HEK293 (cell line): ENCODE measurements around the gene CAV1.
A peak's percentile ranks its signal among the peaks of the same experiment; 100 is the strongest.

Source experiments
- ELK4 ChIP-seq: IDR thresholded peaks from 2 replicates; pipeline ENCODE4 v1.6.1; 2011; ENCODE audit warnings: mild to moderate bottlenecking, low read depth, low read length, borderline replicate concordance
- HIC1 ChIP-seq: fragments of 450-650 bp; formaldehyde crosslinking; IDR thresholded peaks from 2 replicates; pipeline ENCODE4 v1.5.1; 2016; ENCODE audit warnings: missing biosample characterization, missing genetic modification characterization
- MYNN ChIP-seq: fragments of 450-650 bp; formaldehyde crosslinking; IDR thresholded peaks from 2 replicates; pipeline ENCODE4 v1.5.1; 2016; ENCODE audit warnings: missing biosample characterization, missing genetic modification characterization, borderline replicate concordance
- PRDM1 ChIP-seq: fragments of 450-650 bp; formaldehyde crosslinking; IDR thresholded peaks from 2 replicates; pipeline ENCODE4; 2016; ENCODE audit warnings: missing biosample characterization, missing genetic modification characterization
- PRDM4 ChIP-seq: fragments of 450-650 bp; formaldehyde crosslinking; IDR thresholded peaks from 2 replicates; pipeline ENCODE4 v1.5.1; 2017; ENCODE audit warnings: missing biosample characterization, missing genetic modification characterization
- SALL2 ChIP-seq: fragments of 450-650 bp; formaldehyde crosslinking; IDR thresholded peaks from 2 replicates; pipeline ENCODE4 v1.5.0; 2017; ENCODE audit warnings: missing biosample characterization, mild to moderate bottlenecking, missing genetic modification characterization, borderline replicate concordance
- SETDB1 ChIP-seq: IDR thresholded peaks from one replicate; pipeline ENCODE4 v1.6.1; 2017; ENCODE audit warnings: mild to moderate bottlenecking, low read length, moderate library complexity, mixed read lengths; ENCODE audit not compliant: insufficient read length
- SP3 ChIP-seq: fragments of 450-650 bp; formaldehyde crosslinking; IDR thresholded peaks from 2 replicates; pipeline ENCODE4 v1.5.1; 2016; ENCODE audit warnings: missing biosample characterization, missing genetic modification characterization
- TRIM28 ChIP-seq: IDR thresholded peaks from 2 replicates; pipeline ENCODE4 v1.6.1; 2011; ENCODE audit warnings: low read length, control low read depth, borderline replicate concordance
- ZBTB1 ChIP-seq: fragments of 450-650 bp; formaldehyde crosslinking; IDR thresholded peaks from 2 replicates; pipeline ENCODE4 v1.5.1; 2016; ENCODE audit warnings: missing biosample characterization, missing genetic modification characterization
- ZBTB26 ChIP-seq: fragments of 450-650 bp; formaldehyde crosslinking; optimal IDR thresholded peaks from 2 replicates; pipeline ENCODE3; 2016; ENCODE audit warnings: missing biosample characterization, mild to moderate bottlenecking, missing genetic modification characterization
- ZBTB8A ChIP-seq: fragments of 450-650 bp; formaldehyde crosslinking; IDR thresholded peaks from 2 replicates; pipeline ENCODE4 v1.5.1; 2016; ENCODE audit warnings: missing biosample characterization, missing genetic modification characterization
- ZEB2 ChIP-seq: fragments of 450-650 bp; formaldehyde crosslinking; IDR thresholded peaks from 2 replicates; pipeline ENCODE4 v1.5.1; 2016; ENCODE audit warnings: missing biosample characterization, missing genetic modification characterization
- ZIC2 ChIP-seq: fragments of 450-650 bp; formaldehyde crosslinking; IDR thresholded peaks from 2 replicates; pipeline ENCODE4 v1.5.1; 2016; ENCODE audit warnings: missing biosample characterization, missing genetic modification characterization
- ZNF10 ChIP-seq: fragments of 450-650 bp; formaldehyde crosslinking; IDR thresholded peaks from 2 replicates; pipeline ENCODE4 v1.5.1; 2017; ENCODE audit warnings: missing biosample characterization, missing genetic modification characterization
- ZNF157 ChIP-seq: fragments of 450-650 bp; formaldehyde crosslinking; IDR thresholded peaks from 2 replicates; pipeline ENCODE4 v1.5.1; 2016; ENCODE audit warnings: missing biosample characterization, missing genetic modification characterization
- ZNF174 ChIP-seq: fragments of 450-650 bp; formaldehyde crosslinking; IDR thresholded peaks from 2 replicates; pipeline ENCODE4 v1.5.0; 2017; ENCODE audit warnings: missing biosample characterization, mild to moderate bottlenecking, missing genetic modification characterization
- ZNF2 ChIP-seq: fragments of 450-650 bp; formaldehyde crosslinking; IDR thresholded peaks from 2 replicates; pipeline ENCODE4 v1.5.1; 2016; ENCODE audit warnings: missing biosample characterization, missing genetic modification characterization
- ZNF24 ChIP-seq: fragments of 450-650 bp; formaldehyde crosslinking; IDR thresholded peaks from 2 replicates; pipeline ENCODE4 v1.5.1; 2016; ENCODE audit warnings: missing biosample characterization, missing genetic modification characterization
- ZNF280C ChIP-seq: fragments of 450-650 bp; formaldehyde crosslinking; IDR thresholded peaks from 2 replicates; pipeline ENCODE4 v1.5.1; 2016; ENCODE audit warnings: missing biosample characterization, missing genetic modification characterization
- ZNF311 ChIP-seq: fragments of 450-650 bp; formaldehyde crosslinking; IDR thresholded peaks from 2 replicates; pipeline ENCODE4 v1.5.1; 2017; ENCODE audit warnings: missing biosample characterization, missing genetic modification characterization, borderline replicate concordance
- ZNF366 ChIP-seq: fragments of 450-650 bp; formaldehyde crosslinking; conservative IDR thresholded peaks from 2 replicates; pipeline ENCODE4 v1.5.1; 2016; ENCODE audit warnings: missing biosample characterization, missing genetic modification characterization
- ZNF529 ChIP-seq: fragments of 450-650 bp; formaldehyde crosslinking; IDR thresholded peaks from 2 replicates; pipeline ENCODE4 v1.5.1; 2017; ENCODE audit warnings: missing genetic modification characterization, missing biosample characterization; ENCODE audit not compliant: insufficient replicate concordance
- ZNF654 ChIP-seq: fragments of 450-650 bp; formaldehyde crosslinking; IDR thresholded peaks from 2 replicates; pipeline ENCODE4 v1.5.1; 2016; ENCODE audit warnings: low read depth, missing biosample characterization, missing genetic modification characterization
- ZNF664 ChIP-seq: fragments of 450-650 bp; formaldehyde crosslinking; IDR thresholded peaks from 2 replicates; pipeline ENCODE4 v1.5.1; 2016; ENCODE audit warnings: missing biosample characterization, missing genetic modification characterization
- ZNF670 ChIP-seq: fragments of 450-650 bp; formaldehyde crosslinking; IDR thresholded peaks from 2 replicates; pipeline ENCODE4 v1.5.1; 2016; ENCODE audit warnings: missing biosample characterization, missing genetic modification characterization, low read depth
- ZNF785 ChIP-seq: fragments of 450-650 bp; formaldehyde crosslinking; IDR thresholded peaks from 2 replicates; pipeline ENCODE4 v1.5.1; 2016; ENCODE audit warnings: missing biosample characterization, missing genetic modification characterization
- ZXDB ChIP-seq: fragments of 450-650 bp; formaldehyde crosslinking; IDR thresholded peaks from 2 replicates; pipeline ENCODE4 v1.5.1; 2016; ENCODE audit warnings: missing biosample characterization, missing genetic modification characterization

The CAV1 gene

GRCh38 chr7:116560021-116560970 lies 35.5 kb downstream of the CAV1 start (continued):
- TF ChIP-seq ZNF280C (tag by site-specific recombination), result no peak
- TF ChIP-seq ZNF785, result no peak
- TF ChIP-seq ZNF24 (tag by site-specific recombination), result peak; percentile 69; the same call in 1 of the 2 replicates
- TF ChIP-seq ZNF174 (tag by site-specific recombination), result no peak
- peak; percentile 47; the same call in 1 of the 2 replicates for TF ChIP-seq ZNF366
- no peak for TF ChIP-seq ZBTB26 (tag by site-specific recombination)
- TF ChIP-seq ZNF664, result no peak
- TF ChIP-seq SETDB1, result no peak
- TF ChIP-seq TRIM28, result 0 out of 2 replicates have a peak, but pooled peaks have one; percentile 25
- TF ChIP-seq ZNF670 (tag by site-specific recombination), result no peak
- TF ChIP-seq ELK4, result no peak
- no peak for TF ChIP-seq MYNN (tag by site-specific recombination)
- TF ChIP-seq ZNF654 (tag by site-specific recombination), result no peak
- TF ChIP-seq ZNF2, result no peak
- no peak for TF ChIP-seq ZNF157 (tag by site-specific recombination)
- TF ChIP-seq HIC1 (tag by site-specific recombination), result no peak
- TF ChIP-seq ZXDB (tag by site-specific recombination), result peak; percentile 76
- TF ChIP-seq PRDM4, result no peak
- peak; percentile 56; the same call in 1 of the 2 replicates for TF ChIP-seq ZBTB8A
- TF ChIP-seq SP3, result no peak
- TF ChIP-seq SALL2 (tag by site-specific recombination), result no peak
- no peak for TF ChIP-seq ZIC2 (tag by site-specific recombination)
- TF ChIP-seq ZNF10 (tag by site-specific recombination), result peak; percentile 71
- peak; percentile 80; the same call in 1 of the 2 replicates for TF ChIP-seq ZEB2
- TF ChIP-seq PRDM1 (tag by site-specific recombination), result no peak
- no peak for TF ChIP-seq ZNF311
- no peak for TF ChIP-seq ZNF529
- TF ChIP-seq ZBTB1 (tag by site-specific recombination), result no peak
